H1 (cell line): Measurements from ENCODE around the gene GPR160. TPM values are rescaled to one million over a fixed set of nuclear protein-coding genes. Genes with fewer than 3 reads are reported as not detected.
A peak's percentile ranks its signal among the peaks of the same experiment; 100 is the strongest.

Experiments used
- CTCF ChIA-PET: fragments of 300-600 bp; sonication (Branson Sonifier 250); formaldehyde crosslinking; loops from one replicate; lab custom pipeline; 2021; ENCODE audit not compliant: partially characterized antibody; lab: Charles Lee
- POLR2A ChIA-PET: fragments of 300-600 bp; sonication (Branson Sonifier 250); formaldehyde crosslinking; loops from one replicate; lab custom pipeline; 2021; ENCODE audit warnings: inconsistent platforms; ENCODE audit not compliant: partially characterized antibody; lab: Charles Lee
- DNase-seq, 2 experiments: peaks; one replicate each; pipeline versions ENCODE4 v3.0.0 to v3.0.0-alpha.2; 2010 to 2022; ENCODE audit warnings: low spot score in 2 of 2, low read depth in 1 of 2, mixed read lengths in 1 of 2
- FAIRE-seq: peaks from 2 replicates; lab custom pipeline; 2011; peaks lifted over from hg19 to GRCh38; lab: Jason Lieb, UNC
- H2AFZ ChIP-seq: 2 replicates; pipeline ENCODE4 v1.8.1; 2012; ENCODE audit warnings: low read length, inconsistent platforms
- H2AK5ac ChIP-seq: 2 replicates; pipeline ENCODE4 v1.6.1; 2013; ENCODE audit warnings: low read depth, low read length
- H2BK120ac ChIP-seq: replicated peaks from 2 replicates; pipeline ENCODE3; 2013; ENCODE audit warnings: low read depth, low read length, inconsistent platforms
- H2BK12ac ChIP-seq: 2 replicates; pipeline ENCODE4 v1.6.1; 2013; ENCODE audit warnings: low read depth, low read length
- H2BK15ac ChIP-seq: 2 replicates; pipeline ENCODE4 v1.6.1; 2013; ENCODE audit warnings: low read length
- H2BK20ac ChIP-seq: 2 replicates; pipeline ENCODE4 v1.6.1; 2013; ENCODE audit warnings: low read length
- H2BK5ac ChIP-seq: 2 replicates; pipeline ENCODE4 v1.6.1; 2013; ENCODE audit warnings: low read depth, low read length
- H3K14ac ChIP-seq: 2 replicates; pipeline ENCODE4 v1.6.1; 2013; ENCODE audit warnings: inconsistent platforms; ENCODE audit not compliant: insufficient read length
- H3K18ac ChIP-seq: 2 replicates; pipeline ENCODE4 v1.6.1; 2013; ENCODE audit warnings: low read length; ENCODE audit errors: extremely low read depth
- H3K23ac ChIP-seq: 2 replicates; pipeline ENCODE4 v1.6.1; 2013; ENCODE audit warnings: inconsistent platforms; ENCODE audit not compliant: insufficient read length
- H3K23me2 ChIP-seq: 2 replicates; pipeline ENCODE4 v1.6.1; 2013; ENCODE audit warnings: low read depth, low read length
- H3K27ac ChIP-seq: 2 replicates; pipeline ENCODE4 v1.6.1; 2011; ENCODE audit warnings: low read depth, low read length, inconsistent platforms
- H3K27me3 ChIP-seq, 4 experiments: replicated peaks in 1 of 4; 1 replicate in 1 of 4; 2 replicates in 3 of 4; pipeline versions ENCODE4 v1.6.1 to v1.8.1; 2011 to 2013; ENCODE audit warnings: low read length in 3 of 4, mild to moderate bottlenecking in 3 of 4, inconsistent platforms in 2 of 4, mixed read lengths in 2 of 4, moderate library complexity in 1 of 4; ENCODE audit not compliant: control insufficient read depth in 3 of 4, insufficient read depth in 3 of 4; ENCODE audit errors: extremely low read depth in 1 of 4
- H3K36me3 ChIP-seq, 4 experiments: 2 replicates each; pipeline versions ENCODE4 v1.6.1 to v1.8.1; 2011 to 2013; ENCODE audit warnings: mild to moderate bottlenecking in 4 of 4, low read length in 3 of 4, moderate library complexity in 2 of 4, control low read depth in 1 of 4, inconsistent platforms in 1 of 4; ENCODE audit not compliant: insufficient read depth in 4 of 4, control insufficient read depth in 2 of 4
- H3K4ac ChIP-seq: replicated peaks from 2 replicates; pipeline ENCODE3; 2013; ENCODE audit warnings: low read length, low read depth, mixed read lengths, inconsistent platforms; ENCODE audit not compliant: insufficient read length
- H3K4me1 ChIP-seq, 4 experiments: replicated peaks in 1 of 4; 1 replicate in 1 of 4; 2 replicates in 3 of 4; pipeline versions ENCODE4 v1.6.1 to v1.8.1; 2011 to 2013; ENCODE audit warnings: low read length in 3 of 4, inconsistent platforms in 2 of 4, mixed read lengths in 1 of 4; ENCODE audit not compliant: insufficient read depth in 4 of 4, control insufficient read depth in 3 of 4
- H3K4me2 ChIP-seq, 2 experiments: 2 replicates each; pipeline versions ENCODE4 v1.6.1 to v1.8.1; 2011 to 2013; ENCODE audit warnings: low read depth in 2 of 2, low read length in 2 of 2, control low read depth in 1 of 2, inconsistent platforms in 1 of 2, mild to moderate bottlenecking in 1 of 2; ENCODE audit not compliant: insufficient read depth in 1 of 2
- H3K4me3 ChIP-seq, 4 experiments: fragments of 200-600, 300-600 bp in 1 of 4; sonication (generic), shearing (Covaris generic), sonication (Bioruptor Twin) in 1 of 4; 2 replicates each; pipeline versions ENCODE4 v1.5.1 to v1.8.1; 2011 to 2016; ENCODE audit warnings: low read length in 4 of 4, low read depth in 3 of 4, control low read depth in 2 of 4, inconsistent platforms in 2 of 4, mild to moderate bottlenecking in 2 of 4, mixed read lengths in 1 of 4, moderate library complexity in 1 of 4; ENCODE audit not compliant: insufficient read depth in 2 of 4; ENCODE audit errors: extremely low read depth in 1 of 4
- H3K56ac ChIP-seq: replicated peaks from 2 replicates; pipeline ENCODE3; 2013; ENCODE audit warnings: low read depth, mild to moderate bottlenecking, mixed read lengths, low read length, inconsistent platforms; ENCODE audit not compliant: insufficient read length
- H3K79me1 ChIP-seq: 2 replicates; pipeline ENCODE4 v1.6.1; 2013; ENCODE audit warnings: low read depth, low read length, control low read depth
- H3K79me2 ChIP-seq, 2 experiments: 2 replicates each; pipeline versions ENCODE4 v1.6.1 to v1.8.1; 2012 to 2013; ENCODE audit warnings: low read length in 2 of 2, mild to moderate bottlenecking in 2 of 2, inconsistent platforms in 1 of 2; ENCODE audit not compliant: insufficient read depth in 2 of 2, control insufficient read depth in 1 of 2
- H3K9ac ChIP-seq, 4 experiments: replicated peaks in 1 of 4; 1 replicate in 1 of 4; 2 replicates in 3 of 4; pipeline versions ENCODE4 v1.6.1 to v1.8.1; 2011 to 2013; ENCODE audit warnings: low read depth in 3 of 4, low read length in 3 of 4, control low read depth in 2 of 4, mild to moderate bottlenecking in 2 of 4, moderate library complexity in 2 of 4, inconsistent platforms in 1 of 4; ENCODE audit errors: extremely low read depth in 1 of 4
- H3K9me3 ChIP-seq, 2 experiments: 2 replicates each; pipeline versions ENCODE4 v1.6.1 to v1.8.1; 2012 to 2013; ENCODE audit warnings: mild to moderate bottlenecking in 2 of 2, moderate library complexity in 2 of 2, control low read depth in 1 of 2, inconsistent platforms in 1 of 2, low read depth in 1 of 2, low read length in 1 of 2, mixed read lengths in 1 of 2; ENCODE audit not compliant: insufficient read depth in 2 of 2
- H4K20me1 ChIP-seq, 2 experiments: replicated peaks in 1 of 2; 2 replicates each; pipeline versions ENCODE3 to v1.8.1; 2011 to 2013; ENCODE audit warnings: inconsistent platforms in 2 of 2, low read length in 2 of 2, mild to moderate bottlenecking in 1 of 2; ENCODE audit not compliant: insufficient read depth in 2 of 2, control insufficient read depth in 1 of 2
- H4K5ac ChIP-seq: 2 replicates; pipeline ENCODE4 v1.6.1; 2013; ENCODE audit warnings: low read length, low read depth, mixed read lengths, inconsistent platforms; ENCODE audit not compliant: insufficient read length
- H4K8ac ChIP-seq: 2 replicates; pipeline ENCODE4 v1.8.0; 2013; ENCODE audit warnings: mild to moderate bottlenecking, moderate library complexity, low read length, inconsistent platforms; ENCODE audit not compliant: insufficient read depth; ENCODE audit errors: extremely low read depth
- H4K91ac ChIP-seq: replicated peaks from 2 replicates; pipeline ENCODE3; 2013; ENCODE audit warnings: low read length, mixed read lengths, inconsistent platforms; ENCODE audit not compliant: insufficient read length
- BACH1 ChIP-seq: IDR thresholded peaks from 2 replicates; pipeline ENCODE4 v1.6.1; 2012; ENCODE audit warnings: low read length, improper control_type of control experiment
- CEBPB ChIP-seq: IDR thresholded peaks from 2 replicates; pipeline ENCODE4 v1.6.1; 2012; ENCODE audit warnings: low read depth, low read length
- EGR1 ChIP-seq: IDR thresholded peaks from 2 replicates; pipeline ENCODE4 v1.6.1; 2011; ENCODE audit warnings: low read depth, low read length, borderline replicate concordance
- EZH2 ChIP-seq: fragments of 200-600 bp; sonication (generic); IDR thresholded peaks from 2 replicates; pipeline ENCODE4 v1.7.1; 2012; ENCODE audit warnings: low read depth, mild to moderate bottlenecking, moderate library complexity, low read length, inconsistent platforms; ENCODE audit not compliant: severe bottlenecking
- PHF8 ChIP-seq: fragments of 200-600 bp; sonication (generic); conservative IDR thresholded peaks from 2 replicates; pipeline ENCODE4 v1.7.1; 2012; ENCODE audit warnings: low read depth, mild to moderate bottlenecking, inconsistent platforms, low read length, moderate library complexity
- POLR2A ChIP-seq, 2 experiments: IDR thresholded peaks; 1 replicate in 1 of 2; 2 replicates in 1 of 2; pipeline ENCODE4 v1.6.1; 2011; ENCODE audit warnings: low read depth in 2 of 2, low read length in 2 of 2, mild to moderate bottlenecking in 2 of 2; ENCODE audit errors: control extremely low read depth in 1 of 2
- RNF2 ChIP-seq: fragments of 200-900, 300-1000 bp; sonication (generic); IDR thresholded peaks from 2 replicates; pipeline ENCODE4 v1.7.1; 2016; ENCODE audit warnings: borderline replicate concordance, low read depth, mild to moderate bottlenecking, antibody characterized with exemption, low read length; ENCODE audit not compliant: poor library complexity, severe bottlenecking; ENCODE audit errors: missing control alignments
- SIN3A ChIP-seq, 2 experiments: IDR thresholded peaks in 1 of 2; conservative IDR thresholded peaks in 1 of 2; 2 replicates each; pipeline ENCODE4 v1.6.1; 2011 to 2012; ENCODE audit warnings: low read length in 2 of 2, improper control_type of control experiment in 1 of 2, low read depth in 1 of 2, mild to moderate bottlenecking in 1 of 2
- SP1 ChIP-seq: IDR thresholded peaks from 2 replicates; pipeline ENCODE4 v1.6.1; 2011; ENCODE audit warnings: low read depth, low read length
- SUZ12 ChIP-seq: fragments of 200-600 bp; sonication (generic); IDR thresholded peaks from 2 replicates; pipeline ENCODE4 v1.6.1; 2012; ENCODE audit warnings: mild to moderate bottlenecking, inconsistent platforms, low read length, moderate library complexity, mixed read lengths
- TCF12 ChIP-seq: IDR thresholded peaks from 2 replicates; pipeline ENCODE4 v1.6.1; 2011; ENCODE audit warnings: low read depth, mild to moderate bottlenecking, low read length
- YY1 ChIP-seq: IDR thresholded peaks from 2 replicates; pipeline ENCODE4 v1.6.1; 2011; ENCODE audit warnings: low read depth, mild to moderate bottlenecking, low read length
- WGBS, 2 experiments: shearing (Covaris generic) in 1 of 2; methylation state at CpG; one replicate each; pipeline versions ENCODE4 v1.1.6 to v1.1.7; 2013 to 2015; ENCODE audit warnings: low lambda C conversion rate in 2 of 2, mixed read lengths in 2 of 2, inconsistent platforms in 1 of 2, low coverage in 1 of 2, missing lambda C conversion rate in 1 of 2; ENCODE audit not compliant: insufficient replicate concordance in 2 of 2, insufficient coverage in 1 of 2, insufficient read length in 1 of 2; ENCODE audit errors: extremely low coverage in 1 of 2, missing lambda C conversion rate in 1 of 2; 5-methylcytosine and 5-hydroxymethylcytosine counted together
- polyA plus RNA-seq, 7 experiments: library from polyadenylated mRNA; depleted of rRNA in 3 of 7; stranded (reverse) in 5 of 7; unstranded in 2 of 7; fragments of >200 nt in 5 of 7; fragments of 200-250 nt in 2 of 7; gene quantifications; 1 replicate in 5 of 7; 2 replicates in 1 of 7; 4 replicates in 1 of 7; pipeline versions ENCODE4 v1.2.1 to v1.2.3, GENCODE V29; 2011 to 2013; ENCODE audit warnings: missing spikeins in 2 of 7, mixed read lengths in 2 of 7
- total RNA-seq: library from RNA; stranded (reverse); fragmentation: NEBNext Ultra II Directional; extraction: Animal tissue kit (Norgen Biotek cat#: 25700); gene quantifications from 2 replicates; pipeline ENCODE4 v1.2.1, GENCODE V29; 2021

GPR160 gene
- total and polyA plus RNA-seq, 2 of the 8 experiments (the other 6 are each of a cell fraction or from before 2014, with no cell fraction given) = 14.3 to 16.6 TPM

- no peaks in the 10 kb centered on the region for H3K9me3 ChIP-seq
- H2BK12ac ChIP-seq = no peak overlapping the region
- no peak overlapping the region for H3K9ac ChIP-seq
- CTCF ChIA-PET = interaction anchor here (0.9 to 3.9 kb wide), 4 partner anchors 11 to 113 kb away, joined by 3 to 17 read pairs (median 5); no protein-coding TSS in a partner anchor
- no peak overlapping the region for H3K4me2 ChIP-seq
- no peak overlapping the region for H3K4me3 ChIP-seq
- 0 out of 2 replicates have a peak overlapping the region, but pooled peaks have one; percentile 24 for H2BK5ac ChIP-seq
- no peak overlapping the region for H4K91ac ChIP-seq
- peak overlapping the region; percentile 35; the same call in 1 of the 2 replicates for H4K8ac ChIP-seq
- FAIRE-seq (no peak), DNase-seq (no peak)
- H3K36me3 ChIP-seq = peaks cover 5 to 13% (median 7%) of the 10 kb centered on the region in 4 experiments; a peak in 7 of 8 replicates
- no peak overlapping the region for H3K56ac ChIP-seq
- H2BK15ac ChIP-seq = no peak overlapping the region
- no peaks in the 10 kb centered on the region for H3K4me1 ChIP-seq
- POLR2A ChIA-PET = interaction anchor here (0.6 to 1.2 kb wide), 3 partner anchors 11 to 52 kb away, joined by 3 to 4 read pairs (median 3); no protein-coding TSS in a partner anchor
- no peak overlapping the region for H2AFZ ChIP-seq
- TF ChIP-seq BACH1 = no peak
- TF ChIP-seq RNF2 = no peak
- TF ChIP-seq TCF12 = no peak
- TF ChIP-seq SUZ12 = no peak
- no peak for TF ChIP-seq SP1
- no peak for TF ChIP-seq EZH2
- TF ChIP-seq EGR1 = no peak
- no peak for TF ChIP-seq PHF8
- no peak for TF ChIP-seq POLR2A (IDR thresholded peaks at IDR 0.05; ENCODE audit: control extremely low read depth in 1 of 2, low read depth in 2 of 2, low read length in 2 of 2)
- no peak for TF ChIP-seq YY1
- TF ChIP-seq SIN3A (conservative IDR thresholded peaks at IDR 0.05 in 1 of 2, IDR thresholded peaks at IDR 0.05 in 1 of 2; ENCODE audit: low read depth in 1 of 2, low read length in 2 of 2) = no peak
- TF ChIP-seq CEBPB = no peak
- H3K23me2 ChIP-seq = no peaks in the 10 kb centered on the region
- no peak overlapping the region for H2AK5ac ChIP-seq
- no peak overlapping the region for H3K14ac ChIP-seq
- H4K20me1 ChIP-seq = no peaks in the 10 kb centered on the region
- 91% methylated on average over 4 of the region's 4 CpGs; no CpG with 5 or more reads in 1 of the 2 experiments for WGBS, 2 experiments
- no peak overlapping the region for H3K23ac ChIP-seq
- H2BK20ac ChIP-seq = no peak overlapping the region
- H3K79me2 ChIP-seq = no peaks in the 10 kb centered on the region
- no peaks in the 10 kb centered on the region for H3K27me3 ChIP-seq
- no peak overlapping the region for H3K4ac ChIP-seq
- no peak overlapping the region for H3K18ac ChIP-seq
- no peak overlapping the region for H4K5ac ChIP-seq
- no peak overlapping the region for H2BK120ac ChIP-seq
- no peaks in the 10 kb centered on the region for H3K79me1 ChIP-seq
- H3K27ac ChIP-seq = no peak overlapping the region
These were observed 90.6 kb downstream of the GPR160 start for GRCh38 chr3:170128259-170128976.
